Activated CD4-positive, CD25-positive, alpha-beta regulatory T cell treated with anti-CD3 and anti-CD28 coated beads, Interleukin-2, amount 50 U/mL, for 24 hours (primary cell): Measurements from ENCODE around the gene HECTD4.
A peak's percentile ranks its signal among the peaks of the same experiment; 100 is the strongest.

Experiments
- ATAC-seq, 2 donors: fragments of 150-1000 bp; cut with Tn5 transposase; one replicate each; pipeline ENCODE4 v1.10.0; 2021; ENCODE audit warnings: mild to moderate bottlenecking in 1 of 2, moderate library complexity in 1 of 2

HECTD4 gene

DNA sequence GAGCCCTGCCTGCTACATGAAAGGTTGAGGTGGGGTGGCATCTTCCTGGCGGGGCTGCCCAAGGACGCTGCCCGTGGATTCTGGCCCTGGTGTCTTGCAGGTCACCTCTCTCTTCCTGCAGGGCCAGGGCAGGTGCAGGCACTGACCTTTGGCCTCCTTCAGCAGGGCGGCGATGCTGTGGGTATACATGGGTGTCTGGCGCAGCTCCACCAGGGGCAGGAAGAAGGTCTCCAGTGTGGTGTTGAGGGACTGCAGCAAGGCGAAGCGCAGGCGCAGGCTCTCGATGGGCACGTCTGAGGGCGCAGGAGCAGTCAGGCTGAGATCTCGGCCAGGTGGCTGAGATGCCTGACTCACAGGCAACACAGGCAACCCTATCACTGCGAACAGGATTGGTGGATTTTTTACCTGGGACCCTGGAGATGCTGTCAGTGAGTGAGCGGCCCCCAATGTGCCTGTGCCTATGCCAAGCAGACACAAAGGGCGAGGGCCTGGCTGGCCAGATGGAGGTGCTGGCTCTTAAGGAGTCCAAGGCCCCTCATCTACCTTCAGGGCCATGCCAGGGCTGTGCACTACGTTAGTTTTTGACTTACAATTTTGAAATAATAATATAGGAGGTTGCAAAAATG, 211.1 kb downstream of the HECTD4 start:
- ATAC-seq: no peak

DNA sequence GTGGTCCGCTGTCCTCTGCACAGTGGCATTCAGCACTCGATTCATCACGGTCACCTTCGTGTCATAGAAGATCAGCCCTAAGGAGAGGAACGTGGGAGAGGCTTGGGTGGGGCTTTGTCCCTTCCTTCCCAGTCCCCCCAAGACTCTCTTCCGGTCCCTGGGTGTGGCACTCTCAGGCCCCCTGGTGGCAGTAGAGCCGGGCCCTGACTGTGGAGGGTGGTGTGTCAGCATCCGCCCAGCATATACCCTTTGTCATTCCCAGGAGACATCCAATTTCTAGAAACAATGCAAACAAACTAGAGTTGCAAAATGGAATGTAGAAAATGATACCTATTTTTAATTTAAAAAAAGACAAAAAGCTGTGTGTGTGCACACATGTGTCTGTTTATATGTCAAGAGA, 211.9 kb downstream of the HECTD4 start:
- peak in 1 of 2 donors; percentile 35 for ATAC-seq

- no peak for ATAC-seq
Observed at GRCh38 chr12:112169966-112170365, 212.3 kb downstream of the HECTD4 start.

GRCh38 chr12:112169161-112169872, 212.9 kb downstream of the HECTD4 start:
- no peak for ATAC-seq

- no peak for ATAC-seq
Observed at GRCh38 chr12:112168561-112168971, 213.7 kb downstream of the HECTD4 start.

GRCh38 chr12:112167718-112168525, 214.3 kb downstream of the HECTD4 start:
- ATAC-seq: no peak

- ATAC-seq: no peak
Observed at GRCh38 chr12:112167031-112167461, 215.2 kb downstream of the HECTD4 start.

GRCh38 chr12:112166051-112167015, 215.9 kb downstream of the HECTD4 start:
- ATAC-seq: no peak

DNA sequence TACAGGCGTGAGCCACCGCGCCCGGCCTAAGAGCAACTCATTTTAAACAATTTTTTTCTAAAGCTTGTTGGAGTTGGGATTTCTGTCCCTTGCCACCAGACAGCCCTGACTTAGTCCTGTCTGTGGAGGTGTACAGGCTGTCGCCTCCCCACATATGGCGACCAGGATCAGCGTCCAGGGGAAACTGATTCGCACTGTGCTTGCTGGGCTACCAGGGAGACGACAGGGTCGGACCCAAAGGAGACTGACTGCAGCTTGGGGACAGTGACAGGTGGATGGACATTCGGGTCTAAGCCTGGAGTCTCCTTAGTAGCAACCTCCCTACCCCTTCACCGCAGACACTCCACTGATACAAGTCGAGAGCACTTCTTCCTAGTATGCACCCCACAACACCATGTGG, 216.6 kb downstream of the HECTD4 start:
- ATAC-seq: no peak

GRCh38 chr12:112164011-112164660, 218.1 kb downstream of the HECTD4 start:
- no peak for ATAC-seq

GRCh38 chr12:112163471-112163991, 218.7 kb downstream of the HECTD4 start:
- ATAC-seq: no peak

DNA sequence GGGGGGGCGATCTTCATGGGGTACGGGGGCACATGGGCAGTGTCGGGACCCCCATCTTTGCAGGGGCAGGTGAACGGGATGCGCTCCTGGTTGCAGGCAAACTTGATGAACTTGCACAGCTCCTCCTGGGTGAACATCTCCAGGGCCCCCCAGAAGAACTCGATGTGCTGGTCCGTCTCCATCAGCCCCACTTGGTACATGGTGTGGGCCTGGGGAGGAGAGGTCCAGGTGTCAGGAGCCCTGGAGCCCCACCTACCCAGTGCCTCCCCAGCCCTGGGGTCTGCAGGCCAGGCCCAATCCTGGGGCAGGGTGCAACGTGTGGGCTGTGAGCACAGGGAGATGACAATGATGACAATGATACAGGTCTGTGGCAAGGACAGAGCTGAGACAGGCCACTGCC, 219.2 kb downstream of the HECTD4 start:
- ATAC-seq: no peak

- no peak for ATAC-seq
Observed at GRCh38 chr12:112162241-112162790, 219.9 kb downstream of the HECTD4 start.

DNA sequence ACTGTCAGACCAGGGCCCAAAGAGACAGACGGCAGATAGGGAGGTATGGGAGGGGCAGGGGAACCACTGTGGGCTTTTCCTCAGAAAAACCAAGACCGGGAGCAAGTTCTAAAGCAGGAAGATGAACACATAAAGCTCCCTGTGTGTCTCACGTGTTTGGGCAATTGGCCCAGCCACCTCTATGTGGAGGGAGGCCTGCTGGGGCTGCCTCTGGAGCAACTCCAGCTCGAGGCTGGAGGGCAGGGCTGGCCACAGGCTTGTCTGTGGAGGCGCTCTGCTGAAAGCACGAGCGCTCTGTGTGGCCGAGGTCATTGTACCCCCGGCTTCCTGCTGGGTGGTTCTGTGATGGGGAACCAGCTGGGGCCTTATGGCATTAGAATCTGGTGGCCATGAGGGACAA, 220.5 kb downstream of the HECTD4 start:
- no peak for ATAC-seq

DNA sequence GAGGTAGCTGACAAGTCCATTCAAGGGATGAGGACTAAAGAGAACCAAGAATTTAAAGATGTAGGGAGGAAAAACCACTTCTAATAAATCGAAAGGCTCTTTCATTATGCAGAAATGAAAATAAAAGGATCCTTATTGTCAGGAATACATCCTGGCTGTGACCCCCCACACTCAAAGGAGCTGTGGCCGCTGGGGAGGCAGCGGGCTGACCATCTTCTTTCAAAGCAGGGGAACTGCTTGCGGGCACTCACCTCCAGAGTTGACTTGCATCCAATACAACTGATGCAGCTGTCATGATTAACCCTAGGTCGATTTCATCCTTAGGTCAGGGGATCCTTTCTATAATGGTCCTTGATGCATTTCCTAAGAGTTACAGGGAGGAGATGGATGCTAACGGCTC, 221.6 kb downstream of the HECTD4 start:
- ATAC-seq: no peak

DNA sequence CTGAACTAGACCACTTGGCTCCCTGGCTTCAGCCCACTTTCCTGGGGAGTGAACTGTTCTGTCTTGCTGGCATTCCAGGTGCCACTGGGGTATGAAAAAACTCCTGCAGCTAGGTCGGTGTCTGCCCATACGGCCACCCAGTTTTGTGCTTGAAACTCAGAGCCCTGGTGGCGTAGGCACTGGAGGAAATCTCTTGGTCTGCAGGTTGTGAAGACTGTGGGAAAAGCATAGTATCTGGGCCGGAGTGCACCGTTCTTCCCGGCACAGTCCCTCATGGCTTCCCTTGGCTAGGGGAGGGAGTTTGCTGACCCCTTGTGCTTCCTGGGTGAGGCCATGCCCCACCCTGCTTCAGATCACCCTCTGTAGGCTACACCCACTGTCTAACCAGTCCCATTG, 223.1 kb downstream of the HECTD4 start:
- ATAC-seq: no peak

GRCh38 chr12:112158461-112159145, 223.6 kb downstream of the HECTD4 start:
- peak in 1 of 2 donors; percentile 17 for ATAC-seq

DNA sequence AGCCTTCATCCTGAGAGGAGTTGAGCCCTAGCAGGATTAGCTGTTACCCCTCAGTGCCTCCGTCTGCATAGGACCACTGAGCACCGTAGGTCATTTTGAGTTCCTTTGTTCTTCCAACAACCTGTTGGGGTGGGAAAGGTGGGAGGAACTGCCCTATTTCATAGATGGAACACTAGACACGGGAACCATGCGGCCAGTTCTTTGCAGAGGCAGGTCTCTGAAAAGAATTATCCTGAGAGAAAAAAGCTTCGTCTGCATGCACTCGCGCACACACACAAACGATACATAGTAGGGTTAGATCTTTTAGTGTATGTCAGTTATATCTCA, 228.4 kb downstream of the HECTD4 start:
- no peak for ATAC-seq

DNA sequence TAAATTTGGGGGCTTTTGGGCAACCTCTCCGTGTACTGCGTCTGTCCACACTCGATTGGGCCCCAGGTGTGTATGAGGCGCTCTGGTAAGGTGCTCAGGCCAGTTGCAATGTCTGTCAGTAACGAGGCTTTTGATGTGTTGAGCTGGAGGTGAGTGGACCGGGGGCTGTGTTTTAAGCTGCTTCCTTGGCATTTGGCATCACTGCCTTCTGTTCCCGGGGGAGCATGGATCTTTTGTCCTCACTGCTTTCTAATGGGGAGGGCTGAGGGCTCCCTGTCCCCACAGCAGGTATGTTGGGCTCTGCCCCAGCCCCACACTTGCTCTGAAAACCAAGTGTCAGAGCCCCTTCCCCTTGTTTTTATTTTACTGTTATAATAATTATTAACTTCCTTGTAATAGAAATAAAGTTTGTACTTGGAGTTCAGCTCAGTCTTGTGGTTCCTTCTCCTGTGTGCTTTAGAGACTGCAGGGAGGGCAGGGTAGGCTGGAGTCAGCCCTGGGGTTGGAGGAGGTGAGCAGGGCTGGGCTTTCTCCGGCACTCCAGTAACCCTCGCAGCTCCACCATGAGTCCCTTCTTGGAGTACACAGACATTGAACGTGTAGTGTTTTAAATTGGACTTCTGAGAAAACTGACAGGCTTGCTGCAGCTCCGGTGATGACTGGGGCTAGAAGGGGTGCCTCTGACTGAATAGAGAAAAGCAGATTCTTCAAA, 228.9 kb downstream of the HECTD4 start:
- no peak for ATAC-seq
